ENCODE results near the gene STUM. TPM values are rescaled to one million over a fixed set of nuclear protein-coding genes. Genes with fewer than 3 reads are reported as not detected.

Gene STUM
- total RNA-seq, 1 donor from 2014 or later, result 0.08 TPM

GRCh38 chr1:226511296-226511695 lies 37.3 kb upstream of the STUM start:
- no peak for TF ChIP-seq CTCF (IDR thresholded peaks at IDR 0.05; ENCODE audit: unreplicated experiment)
- Mint-ChIP-seq H3K36me3 (ENCODE audit: low read depth, unreplicated experiment) (no peaks in the 10 kb centered on the region), H3K27me3 (ENCODE audit: unreplicated experiment) (peaks cover 5% of the 10 kb centered on the region), H3K4me1 (ENCODE audit: unreplicated experiment) (no peaks in the 10 kb centered on the region), H3K4me3 (ENCODE audit: unreplicated experiment) (no peak overlapping the region), H3K9me3 (ENCODE audit: unreplicated experiment) (no peaks in the 10 kb centered on the region), H3K27ac (ENCODE audit: unreplicated experiment) (no peak overlapping the region)
- no peak for DNase-seq (ENCODE audit: low spot score)

GRCh38 chr1:226512076-226512728 lies 36.4 kb upstream of the STUM start:
- Mint-ChIP-seq H3K9me3 (ENCODE audit: unreplicated experiment) (no peaks in the 10 kb centered on the region), H3K27ac (ENCODE audit: unreplicated experiment) (no peak overlapping the region), H3K36me3 (ENCODE audit: low read depth, unreplicated experiment) (no peaks in the 10 kb centered on the region), H3K27me3 (ENCODE audit: unreplicated experiment) (peaks cover 2% of the 10 kb centered on the region), H3K4me1 (ENCODE audit: unreplicated experiment) (no peaks in the 10 kb centered on the region), H3K4me3 (ENCODE audit: unreplicated experiment) (no peak overlapping the region)
- DNase-seq (ENCODE audit: low spot score), result no peak
- no peak for TF ChIP-seq CTCF (IDR thresholded peaks at IDR 0.05; ENCODE audit: unreplicated experiment)

GRCh38 chr1:226518375-226518774 lies 30.2 kb upstream of the STUM start:
- Mint-ChIP-seq H3K4me1 (ENCODE audit: unreplicated experiment) (no peaks in the 10 kb centered on the region), H3K4me3 (ENCODE audit: unreplicated experiment) (no peak overlapping the region), H3K36me3 (ENCODE audit: low read depth, unreplicated experiment) (no peaks in the 10 kb centered on the region), H3K27me3 (ENCODE audit: unreplicated experiment) (peaks cover 5% of the 10 kb centered on the region), H3K27ac (ENCODE audit: unreplicated experiment) (no peak overlapping the region), H3K9me3 (ENCODE audit: unreplicated experiment) (no peaks in the 10 kb centered on the region)
- DNase-seq (ENCODE audit: low spot score), result no peak
- no peak for TF ChIP-seq CTCF (IDR thresholded peaks at IDR 0.05; ENCODE audit: unreplicated experiment)

GRCh38 chr1:226519135-226519534 lies 29.4 kb upstream of the STUM start:
- Mint-ChIP-seq H3K4me1 (ENCODE audit: unreplicated experiment) (no peaks in the 10 kb centered on the region), H3K27me3 (ENCODE audit: unreplicated experiment) (peaks cover 3% of the 10 kb centered on the region), H3K36me3 (ENCODE audit: low read depth, unreplicated experiment) (no peaks in the 10 kb centered on the region), H3K4me3 (ENCODE audit: unreplicated experiment) (no peak overlapping the region), H3K9me3 (ENCODE audit: unreplicated experiment) (no peaks in the 10 kb centered on the region), H3K27ac (ENCODE audit: unreplicated experiment) (no peak overlapping the region)
- no peak for TF ChIP-seq CTCF (IDR thresholded peaks at IDR 0.05; ENCODE audit: unreplicated experiment)
- no peak for DNase-seq (ENCODE audit: low spot score)

- no peak for DNase-seq (ENCODE audit: low spot score)
- no peak overlapping the region for H3K27ac Mint-ChIP-seq (ENCODE audit: unreplicated experiment)
These were observed 28.6 kb upstream of the STUM start for GRCh38 chr1:226519716-226520598.

More at GRCh38 chr1:226519716-226520598, 28.6 kb upstream of the STUM start:
- H3K4me3 Mint-ChIP-seq (ENCODE audit: unreplicated experiment), result no peak overlapping the region
- TF ChIP-seq CTCF (IDR thresholded peaks at IDR 0.05; ENCODE audit: unreplicated experiment), result no peak
- H3K4me1 Mint-ChIP-seq (ENCODE audit: unreplicated experiment), result no peaks in the 10 kb centered on the region
- H3K36me3 Mint-ChIP-seq (ENCODE audit: low read depth, unreplicated experiment), result no peaks in the 10 kb centered on the region
- H3K9me3 Mint-ChIP-seq (ENCODE audit: unreplicated experiment), result no peaks in the 10 kb centered on the region
- peaks cover 3% of the 10 kb centered on the region for H3K27me3 Mint-ChIP-seq (ENCODE audit: unreplicated experiment)

Data from endothelial cell (in vitro differentiated cells).